NCI-H2196 treated with DMSO at 0.1 percent for 48 hours (cell line): Measurements from ENCODE around the gene LANCL2.
A peak's percentile ranks its signal among the peaks of the same experiment; 100 is the strongest.

ENCODE experiments used
- DNase-seq: peaks from one replicate; lab custom pipeline; 2025; ENCODE audit not compliant: unreplicated experiment; lab: John Stamatoyannopoulos, UW

LANCL2 gene

DNA sequence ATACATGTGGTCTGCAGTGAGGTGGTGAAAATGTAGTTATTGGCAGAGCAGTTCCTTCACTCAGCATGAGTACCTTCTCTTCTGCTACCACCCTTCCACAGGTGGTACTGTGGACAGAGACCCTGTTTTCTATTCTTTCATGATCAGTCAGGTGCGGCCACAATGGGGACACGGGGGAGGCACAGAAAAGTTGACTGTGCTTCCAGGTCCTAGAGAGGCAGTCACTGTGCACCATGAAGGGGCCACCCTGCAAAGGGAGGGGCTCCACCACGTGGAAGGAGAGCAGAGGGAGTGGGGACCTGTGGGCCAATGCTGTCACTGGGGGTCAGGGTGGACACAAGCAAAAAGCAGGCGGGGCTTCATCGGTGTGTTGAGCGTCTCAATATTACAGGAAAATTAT lies 3.6 kb upstream of the LANCL2 start:
- DNase-seq = no peak

DNA sequence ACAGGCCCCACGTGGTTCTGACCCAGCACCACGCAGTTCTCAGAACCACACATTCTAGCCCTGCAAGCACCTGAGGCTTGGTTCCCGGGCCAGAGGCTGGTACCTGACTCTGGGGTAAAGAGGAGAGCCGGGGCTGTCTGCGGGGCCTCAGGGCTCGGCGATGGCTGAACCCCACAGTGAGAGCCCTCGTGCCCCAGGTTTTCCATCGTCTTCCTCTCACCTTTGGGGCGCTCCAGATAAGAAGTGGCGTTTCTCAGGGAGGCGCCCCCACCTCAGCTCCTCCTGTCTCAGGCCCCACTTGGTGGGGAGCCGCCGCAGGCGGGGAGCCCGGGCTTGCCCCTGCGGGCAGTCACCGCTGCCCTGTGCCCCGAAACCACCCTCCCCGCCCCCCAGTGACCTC lies 2.2 kb upstream of the LANCL2 start:
- DNase-seq = no peak

GRCh38 chr7:55363386-55364170 lies 1.6 kb upstream of the LANCL2 start:
- DNase-seq = no peak

DNA sequence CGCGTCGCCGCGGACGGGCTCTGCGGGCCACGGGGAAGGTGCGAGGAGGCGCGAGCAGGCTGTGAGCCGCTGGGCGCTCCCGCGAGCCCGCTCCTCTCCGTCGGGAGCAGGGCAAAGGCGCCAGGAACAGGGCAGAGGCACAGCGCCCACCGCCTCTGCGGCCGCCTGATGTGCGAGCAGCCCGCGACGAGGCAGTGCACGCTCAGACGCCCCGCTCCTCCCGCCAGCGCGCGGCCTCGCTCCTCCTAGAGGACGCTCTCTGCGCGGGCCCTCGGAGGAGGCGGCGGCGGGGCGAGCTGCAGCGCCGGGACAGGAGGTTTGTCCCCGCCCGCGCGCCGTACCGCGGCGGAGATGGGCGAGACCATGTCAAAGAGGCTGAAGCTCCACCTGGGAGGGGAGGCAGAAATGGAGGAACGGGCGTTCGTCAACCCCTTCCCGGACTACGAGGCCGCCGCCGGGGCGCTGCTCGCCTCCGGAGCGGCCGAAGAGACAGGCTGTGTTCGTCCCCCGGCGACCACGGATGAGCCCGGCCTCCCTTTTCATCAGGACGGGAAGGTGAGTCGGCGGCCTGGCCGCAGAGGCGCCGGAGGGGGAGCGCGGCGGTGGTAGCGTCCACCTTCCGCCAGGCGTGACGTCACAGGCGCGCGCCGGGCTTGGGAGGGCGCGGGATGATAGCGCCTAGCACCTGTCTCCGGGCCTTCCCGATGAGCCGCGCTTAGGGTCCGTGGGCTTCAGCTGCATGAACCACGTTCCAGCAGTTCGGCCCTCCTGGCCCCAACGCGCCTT lies 731 bp downstream of the LANCL2 start:
- peak; percentile 86 for DNase-seq

DNA sequence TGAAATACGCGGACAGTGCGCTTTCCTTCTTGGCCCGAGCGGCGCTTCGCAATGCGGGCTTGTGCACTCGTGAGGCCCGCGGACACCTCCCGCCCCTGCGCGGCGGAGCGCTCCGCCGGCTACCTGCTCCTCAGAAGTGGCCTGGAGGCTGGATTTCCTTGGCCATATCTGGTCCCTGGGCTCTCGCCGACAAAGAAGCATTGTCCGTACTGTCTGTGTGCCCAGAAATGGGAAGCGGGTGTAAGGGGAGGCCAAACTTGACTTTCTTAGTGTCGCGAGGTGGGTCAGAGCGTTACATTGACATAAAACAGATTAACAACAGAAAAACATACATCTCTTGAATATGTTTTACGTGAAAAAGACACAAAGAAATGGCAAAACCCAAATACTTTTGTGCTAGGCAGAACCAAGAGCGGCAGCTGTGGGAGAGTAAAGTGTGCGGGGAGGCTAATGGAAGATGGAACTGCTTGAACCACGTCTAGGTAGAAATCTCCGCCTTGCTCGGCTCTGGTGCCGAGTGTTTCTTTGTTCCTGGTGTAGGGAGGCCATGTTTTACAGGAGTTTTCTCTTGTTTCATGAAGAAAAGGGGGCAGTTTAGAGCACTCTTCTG lies 1.4 kb downstream of the LANCL2 start:
- no peak for DNase-seq

DNA sequence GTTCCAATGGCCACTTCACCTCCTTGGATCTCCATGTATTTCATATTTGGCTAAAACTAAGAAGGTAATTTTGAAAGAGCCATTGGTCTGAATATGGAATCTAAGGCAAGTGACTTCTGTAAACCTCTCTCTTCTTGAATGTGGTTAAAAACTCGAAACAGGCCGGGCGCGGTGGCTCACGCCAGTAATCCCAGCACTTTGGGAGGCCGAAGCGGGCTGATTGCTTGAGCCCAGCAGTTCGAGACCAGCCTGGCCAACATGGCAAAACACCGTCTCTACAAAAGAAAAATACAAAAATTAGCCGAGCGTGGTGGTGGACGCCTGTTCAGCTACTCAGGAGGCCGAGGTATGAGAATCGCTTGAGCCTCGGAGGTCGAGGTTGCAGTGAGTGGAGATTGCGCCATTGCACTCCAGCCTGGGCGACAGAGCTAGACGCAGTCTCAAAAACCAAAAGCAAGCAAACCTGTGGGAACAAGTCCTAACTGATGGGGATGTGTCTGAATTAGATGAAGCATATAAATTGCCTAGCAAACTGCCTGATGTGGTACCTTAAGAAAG lies 2.2 kb downstream of the LANCL2 start:
- no peak for DNase-seq

GRCh38 chr7:55369427-55370400 lies 4.6 kb downstream of the LANCL2 start:
- no peak for DNase-seq

DNA sequence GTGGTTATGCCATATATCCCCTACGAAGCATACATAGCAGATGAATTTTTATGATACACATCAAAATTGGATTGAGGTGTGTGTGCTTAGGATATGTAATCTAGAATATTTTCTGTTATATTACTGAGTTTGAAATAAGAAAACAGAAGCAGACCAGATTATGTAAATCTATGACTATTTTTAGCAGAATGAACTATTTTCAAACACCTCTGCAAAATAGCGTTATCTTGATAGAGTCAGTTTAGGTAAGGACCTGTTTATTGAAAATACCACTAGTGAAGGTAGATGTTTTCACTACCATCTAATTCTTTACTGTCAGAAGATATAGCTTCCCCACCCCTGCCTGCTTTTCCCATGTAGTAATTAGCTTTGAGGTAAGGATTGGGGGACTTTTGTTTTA lies 9.1 kb downstream of the LANCL2 start:
- no peak for DNase-seq

- no peak for DNase-seq
These were observed 10.1 kb downstream of the LANCL2 start for GRCh38 chr7:55375237-55375636.

DNA sequence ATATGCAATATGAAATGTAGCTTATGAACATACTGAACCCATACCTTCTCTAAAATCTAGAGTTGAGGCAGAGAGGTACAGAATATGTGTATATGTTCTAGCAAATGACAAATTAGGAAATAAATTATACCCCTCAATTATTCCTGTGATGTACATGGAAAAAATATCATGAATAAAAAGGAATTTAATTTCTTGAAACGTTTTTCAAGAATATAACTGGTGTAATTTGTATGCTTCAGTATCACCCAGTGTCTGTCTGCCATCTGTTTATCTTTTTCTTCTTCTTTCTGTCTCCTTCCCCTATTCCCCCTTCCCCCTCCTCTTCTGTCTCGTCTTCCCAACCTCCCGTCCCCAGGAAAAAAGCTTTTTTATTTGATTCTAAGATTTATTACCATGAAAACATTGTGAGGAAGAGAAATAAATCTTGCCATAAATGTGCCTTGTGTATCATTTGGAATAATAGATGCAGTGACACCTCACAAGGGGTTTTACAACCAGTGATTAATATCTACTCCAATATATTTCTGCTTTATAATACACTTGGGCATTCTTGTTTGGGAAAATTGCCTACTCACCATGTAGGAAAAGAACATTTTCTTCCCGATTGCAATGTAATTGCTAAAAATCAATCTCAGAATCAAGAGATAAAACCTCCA lies 12.2 kb downstream of the LANCL2 start:
- no peak for DNase-seq

GRCh38 chr7:55379285-55379684 lies 14.1 kb downstream of the LANCL2 start:
- no peak for DNase-seq

- no peak for DNase-seq
These were observed 16.1 kb downstream of the LANCL2 start for GRCh38 chr7:55381189-55381588.

DNA sequence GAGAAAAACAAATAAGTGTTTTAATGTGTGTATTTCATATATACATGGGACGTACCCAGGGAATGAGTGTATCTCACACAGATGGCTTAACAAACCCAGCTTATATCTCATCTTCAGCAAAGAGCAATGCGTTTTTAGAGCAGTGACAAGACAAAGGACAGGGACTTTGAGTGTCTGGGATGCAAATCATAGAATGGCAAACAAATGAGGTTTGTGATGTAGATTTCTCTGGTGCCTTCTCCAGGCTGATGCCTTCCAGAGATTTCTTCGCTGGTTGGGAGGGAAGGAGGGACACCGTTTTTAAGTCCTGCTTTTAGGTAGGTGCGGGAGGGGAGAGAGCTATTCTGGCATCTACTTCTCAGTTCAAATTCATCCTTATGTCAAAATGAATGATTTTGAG lies 16.6 kb downstream of the LANCL2 start:
- no peak for DNase-seq

GRCh38 chr7:55382251-55382650 lies 17.1 kb downstream of the LANCL2 start:
- no peak for DNase-seq

GRCh38 chr7:55386541-55386940 lies 21.4 kb downstream of the LANCL2 start:
- DNase-seq = no peak

GRCh38 chr7:55387062-55387965 lies 22.2 kb downstream of the LANCL2 start:
- DNase-seq = no peak

- no peak for DNase-seq
These were observed 31.2 kb downstream of the LANCL2 start for GRCh38 chr7:55396233-55396785.

DNA sequence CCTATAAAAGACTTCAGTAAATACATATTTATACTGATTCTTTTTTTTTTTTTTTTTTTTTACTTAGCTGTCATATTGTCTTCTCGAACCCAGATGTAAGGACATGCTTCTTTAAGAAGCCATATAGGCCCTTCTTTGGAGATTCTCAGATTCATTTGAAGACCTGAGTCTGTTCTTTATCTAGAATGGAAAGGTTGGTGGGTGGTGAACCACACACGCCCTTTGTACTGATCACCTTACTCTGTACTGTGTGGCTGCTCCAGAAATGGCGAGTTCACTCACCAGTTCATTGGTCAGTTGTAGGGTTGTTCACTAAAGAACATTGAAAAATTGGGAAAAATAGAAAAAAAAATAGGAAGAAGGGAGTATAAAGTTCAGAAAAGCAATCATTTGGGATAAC lies 32.5 kb downstream of the LANCL2 start:
- no peak for DNase-seq

- DNase-seq = no peak
These were observed 35.1 kb downstream of the LANCL2 start for GRCh38 chr7:55400191-55400590.
